ENCODE measurements around the gene SELPLG.

- TF ChIP-seq, protein P1, sequence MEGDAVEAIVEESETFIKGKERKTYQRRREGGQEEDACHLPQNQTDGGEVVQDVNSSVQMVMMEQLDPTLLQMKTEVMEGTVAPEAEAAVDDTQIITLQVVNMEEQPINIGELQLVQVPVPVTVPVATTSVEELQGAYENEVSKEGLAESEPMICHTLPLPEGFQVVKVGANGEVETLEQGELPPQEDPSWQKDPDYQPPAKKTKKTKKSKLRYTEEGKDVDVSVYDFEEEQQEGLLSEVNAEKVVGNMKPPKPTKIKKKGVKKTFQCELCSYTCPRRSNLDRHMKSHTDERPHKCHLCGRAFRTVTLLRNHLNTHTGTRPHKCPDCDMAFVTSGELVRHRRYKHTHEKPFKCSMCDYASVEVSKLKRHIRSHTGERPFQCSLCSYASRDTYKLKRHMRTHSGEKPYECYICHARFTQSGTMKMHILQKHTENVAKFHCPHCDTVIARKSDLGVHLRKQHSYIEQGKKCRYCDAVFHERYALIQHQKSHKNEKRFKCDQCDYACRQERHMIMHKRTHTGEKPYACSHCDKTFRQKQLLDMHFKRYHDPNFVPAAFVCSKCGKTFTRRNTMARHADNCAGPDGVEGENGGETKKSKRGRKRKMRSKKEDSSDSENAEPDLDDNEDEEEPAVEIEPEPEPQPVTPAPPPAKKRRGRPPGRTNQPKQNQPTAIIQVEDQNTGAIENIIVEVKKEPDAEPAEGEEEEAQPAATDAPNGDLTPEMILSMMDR (IDR thresholded peaks at IDR 0.05): no peak
- no peak for TF ChIP-seq POLR2A (IDR thresholded peaks at IDR 0.05)
These were observed 5.5 kb upstream of the SELPLG start for GRCh38 chr12:108638997-108639822.
